HG02970 (cell line): ENCODE measurements around the gene FAM219B.
"Not testable (repeated sequence)": the region's sequence is repeated elsewhere in the genome, so short reads cannot be mapped to it uniquely, and the experiment has no call there.

Experiments
- ATAC-seq: cut with Tn5 transposase; IDR thresholded peaks from one replicate; pipeline ENCODE4 v1.9.1; 2021; ENCODE audit warnings: mild to moderate bottlenecking, moderate library complexity, moderate number of reproducible peaks; ENCODE audit not compliant: unreplicated experiment, low FRiP score

Gene FAM219B

DNA sequence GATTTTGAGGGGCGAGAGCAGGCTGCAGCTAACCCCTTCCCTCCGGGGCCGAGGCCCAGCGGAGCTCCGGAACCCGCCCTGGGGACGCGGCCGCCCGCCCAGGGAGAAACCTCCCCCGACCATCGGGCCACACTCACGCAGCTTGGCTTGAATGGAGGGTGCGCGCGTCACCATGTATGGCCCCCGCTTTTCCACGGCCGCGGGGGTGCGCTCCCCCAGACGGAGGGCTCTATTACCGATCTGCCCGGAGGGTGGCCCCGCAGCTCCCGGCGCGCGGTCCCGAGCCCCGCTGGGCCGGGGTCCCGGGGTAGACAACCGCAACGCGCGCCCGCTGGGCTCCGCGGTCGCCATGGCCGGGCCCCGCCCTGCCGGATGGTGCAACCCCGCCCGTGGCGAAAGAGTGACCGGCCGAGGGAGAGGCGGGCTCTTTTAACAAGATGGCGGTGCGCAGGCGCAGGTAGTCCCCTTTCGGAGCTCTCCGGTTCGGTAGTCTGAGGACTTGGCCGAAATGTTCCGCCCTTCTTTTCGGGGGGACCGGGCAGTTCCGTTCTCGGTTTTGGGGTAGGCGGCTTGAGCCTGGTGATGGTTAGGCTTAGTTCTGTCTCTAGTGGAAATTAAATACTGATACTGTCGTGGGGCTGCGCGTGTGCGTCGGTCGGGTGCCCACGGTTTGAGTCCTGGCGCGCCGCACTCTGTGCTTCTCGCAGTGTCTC is at the start of gene FAM219B:
Gene FAM219B, minus strand, starts transcription at position 402 of the 713 bp plus-strand sequence. Its CDS starts 51 bp downstream, at position 351.
- peak; percentile 89 for ATAC-seq

DNA sequence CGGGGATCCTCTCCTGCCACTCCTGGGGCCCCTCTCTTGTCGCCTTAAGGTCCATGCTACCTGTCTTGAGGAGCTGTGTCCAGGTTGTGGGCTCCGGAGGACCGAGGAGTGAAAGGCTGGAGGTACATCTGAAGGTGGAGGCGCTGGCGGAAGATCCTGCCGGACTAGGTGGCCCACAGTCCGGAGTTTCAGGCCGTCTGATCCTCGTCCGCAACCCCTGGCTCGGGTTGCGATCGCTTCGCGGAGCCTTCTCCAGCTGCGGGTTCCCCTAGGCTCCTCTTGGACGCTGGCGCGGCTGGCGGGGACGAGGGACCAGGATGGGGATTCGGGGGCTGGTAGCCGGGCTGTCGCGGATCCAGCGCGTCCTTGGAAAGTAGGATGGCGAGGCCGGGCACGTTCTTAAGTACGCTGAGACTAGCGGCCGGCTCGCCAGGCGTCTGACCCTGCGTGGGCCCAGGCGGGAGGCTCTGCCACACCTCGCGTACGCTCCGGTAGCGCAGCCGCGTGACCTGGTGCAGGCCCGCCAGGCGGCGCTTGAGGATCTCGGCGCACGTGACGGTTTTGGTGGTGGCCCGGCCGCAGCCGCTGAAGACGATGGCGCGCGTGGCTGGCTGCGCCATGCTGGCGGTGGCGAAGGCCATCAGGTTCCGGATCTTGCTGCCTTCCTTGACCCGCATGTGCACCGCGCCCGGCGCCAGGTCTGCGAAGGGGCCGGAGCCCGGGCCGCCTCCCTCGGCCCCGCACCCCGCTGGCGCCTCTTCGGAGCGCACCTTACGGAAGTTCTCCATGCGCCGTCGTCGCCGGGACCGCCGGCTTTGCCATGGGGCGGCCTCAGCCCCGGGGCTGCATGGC is 49.4 kb upstream of the FAM219B start:
- peak; percentile 37 for ATAC-seq

DNA sequence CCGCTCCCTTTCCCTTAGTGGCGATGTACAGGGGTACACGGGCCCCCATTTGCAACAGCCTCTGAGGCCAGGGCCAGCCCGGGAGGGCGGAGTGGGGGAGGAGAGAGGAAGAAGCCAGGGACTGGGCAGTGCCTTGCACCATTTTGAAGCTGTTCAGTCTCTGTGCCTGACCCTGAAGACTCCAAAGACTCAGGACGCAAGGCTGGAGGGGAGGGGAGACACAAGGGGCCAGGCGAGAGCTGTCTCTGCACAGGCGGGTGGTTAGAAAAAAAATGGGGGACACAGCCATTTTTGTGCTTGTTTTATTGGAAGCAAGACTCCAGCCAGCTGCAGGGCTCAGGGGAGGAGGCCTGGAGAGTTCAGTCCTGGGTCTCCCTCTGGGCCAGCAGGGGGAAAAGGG is 48.4 kb upstream of the FAM219B start:
- no peak for ATAC-seq

DNA sequence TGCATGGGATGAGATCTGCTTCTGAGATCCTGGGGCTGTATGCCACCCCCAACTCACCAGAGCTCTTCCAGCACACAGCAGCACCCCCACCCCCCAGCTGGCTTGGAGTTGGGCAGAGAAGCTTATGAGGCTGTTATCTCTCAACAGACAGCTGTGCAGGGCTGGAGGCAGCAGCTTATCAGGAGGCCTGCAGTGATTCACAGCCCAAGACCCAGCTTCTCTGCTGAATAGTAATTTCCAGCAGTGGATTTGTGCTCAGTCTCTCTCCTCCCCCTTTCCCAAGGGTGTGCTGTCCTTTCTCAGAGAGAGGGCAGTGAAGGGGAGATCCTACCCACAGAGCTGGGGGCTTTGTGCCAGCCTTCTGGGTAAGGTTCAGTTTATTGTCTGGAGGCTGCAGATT is 47.9 kb upstream of the FAM219B start:
- ATAC-seq: no peak

- ATAC-seq: no peak
These were observed 44.4 kb upstream of the FAM219B start for GRCh38 chr15:74951006-74951405.

- no peak for ATAC-seq
These were observed 43.6 kb upstream of the FAM219B start for GRCh38 chr15:74950078-74950908.

- ATAC-seq: peak; percentile 90
These were observed 31.1 kb upstream of the FAM219B start, which contains the start of gene COX5A for GRCh38 chr15:74937590-74938371. Gene COX5A, minus strand, starts transcription at chr15:74938073. Its CDS starts 59 bp downstream, at chr15:74938014.

DNA sequence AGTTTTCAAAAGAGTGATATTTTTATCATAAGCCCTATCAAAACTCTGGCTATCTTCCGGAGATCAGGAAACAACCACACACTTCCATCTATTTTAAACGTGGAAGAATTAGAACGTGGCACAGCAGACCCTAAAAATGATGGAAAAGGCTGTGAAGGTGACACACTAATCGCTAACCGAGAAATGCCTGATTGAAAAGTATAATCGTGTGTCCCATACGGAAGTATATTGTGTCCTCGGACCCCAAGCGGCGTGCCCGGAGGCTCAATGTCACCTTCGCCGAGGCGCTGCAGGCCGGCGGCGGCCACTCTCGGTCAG is 30.6 kb upstream of the FAM219B start:
- no peak for ATAC-seq

GRCh38 chr15:74935193-74935592 is 28.5 kb upstream of the FAM219B start:
- not testable (repeated sequence) for ATAC-seq

GRCh38 chr15:74933573-74933972 is 26.9 kb upstream of the FAM219B start:
- no peak for ATAC-seq

- no peak for ATAC-seq
These were observed 22.1 kb upstream of the FAM219B start for GRCh38 chr15:74928771-74929198.

- ATAC-seq: no peak
These were observed 17.9 kb upstream of the FAM219B start for GRCh38 chr15:74924525-74924924.

- no peak for ATAC-seq
These were observed 13.8 kb upstream of the FAM219B start for GRCh38 chr15:74920456-74920855.

- no peak for ATAC-seq
These were observed 11.0 kb upstream of the FAM219B start for GRCh38 chr15:74917676-74918075.

DNA sequence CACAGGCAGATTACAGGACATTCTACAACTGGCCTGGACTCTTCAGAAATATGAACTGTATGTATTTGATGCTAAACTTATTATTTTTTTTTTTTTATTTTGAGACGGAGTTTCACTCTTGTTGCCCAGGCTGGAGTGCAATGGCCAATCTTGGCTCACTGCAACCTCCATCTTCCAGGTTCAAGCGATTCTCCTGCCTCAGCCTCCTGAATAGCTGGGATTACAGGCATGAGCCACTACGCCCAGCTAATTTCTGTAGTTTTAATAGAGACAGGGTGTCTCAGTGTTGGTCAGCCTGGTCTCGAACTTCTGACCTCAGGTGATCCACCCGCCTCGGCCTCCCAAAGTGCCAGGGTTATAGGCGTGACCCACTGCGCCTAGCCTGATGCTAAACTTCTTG is 7.1 kb upstream of the FAM219B start:
- not testable (repeated sequence) for ATAC-seq

DNA sequence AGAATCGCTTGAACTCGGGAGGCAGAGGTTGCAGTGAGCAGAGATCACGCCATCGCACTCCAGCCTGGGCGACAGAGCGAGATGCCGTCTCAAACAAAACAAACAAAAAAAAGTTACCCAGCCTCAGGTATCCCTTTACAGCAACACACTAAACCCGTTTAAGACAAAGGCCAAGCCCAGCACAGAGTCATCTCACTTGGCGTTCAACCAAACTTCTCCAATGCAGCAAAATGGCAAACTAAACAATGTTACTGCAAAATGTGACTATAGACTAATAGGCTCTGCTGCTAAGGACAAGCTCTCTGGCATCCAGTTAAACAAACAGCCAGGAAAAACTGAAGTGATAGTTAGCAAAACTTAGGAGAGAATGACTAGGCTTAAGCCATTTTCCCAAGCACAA is 6.4 kb upstream of the FAM219B start:
- no peak for ATAC-seq

GRCh38 chr15:74908635-74909034 is 2.0 kb upstream of the FAM219B start:
- no peak for ATAC-seq

- no peak for ATAC-seq
These were observed 666 bp upstream of the FAM219B start for GRCh38 chr15:74907163-74907870.

- no peak for ATAC-seq
These were observed 593 bp downstream of the FAM219B start for GRCh38 chr15:74906067-74906449.
